BLaER1 treated with 17β-estradiol and CSF1 and Interleukin-3, amounts not matched to agents 10 nM and 100 nM (cell line): ENCODE results near the gene WASF1.
"Not testable (repeated sequence)": the region's sequence is repeated elsewhere in the genome, so short reads cannot be mapped to it uniquely, and the experiment has no call there.

Experiments
- H3K27ac ChIP-seq, 11 experiments: shearing (Covaris generic); formaldehyde crosslinking; 2 replicates each; pipeline ENCODE4 v1.8.1; 2022
- H3K27me3 ChIP-seq, 11 experiments: shearing (Covaris generic); formaldehyde crosslinking; 2 replicates each; pipeline ENCODE4 v1.8.1; 2022
- H3K36me3 ChIP-seq, 11 experiments: shearing (Covaris generic); formaldehyde crosslinking; 2 replicates each; pipeline ENCODE4 v1.8.1; 2022
- H3K4me1 ChIP-seq, 10 experiments: shearing (Covaris generic); formaldehyde crosslinking; 2 replicates each; pipeline ENCODE4 v1.8.1; 2022
- H3K4me2 ChIP-seq, 11 experiments: shearing (Covaris generic); formaldehyde crosslinking; 2 replicates each; pipeline ENCODE4 v1.8.1; 2022
- H3K4me3 ChIP-seq, 10 experiments: shearing (Covaris generic); formaldehyde crosslinking; 2 replicates each; pipeline ENCODE4 v1.8.1; 2022
- H3K9ac ChIP-seq, 11 experiments: shearing (Covaris generic); formaldehyde crosslinking; 2 replicates each; pipeline ENCODE4 v1.8.1; 2022
- H3K9me3 ChIP-seq, 11 experiments: shearing (Covaris generic); formaldehyde crosslinking; replicated peaks in 1 of 11; 2 replicates each; pipeline ENCODE4 v1.8.1; 2022
- H4K20me1 ChIP-seq, 11 experiments: shearing (Covaris generic); formaldehyde crosslinking; 2 replicates each; pipeline ENCODE4 v1.8.1; 2022
- Cebpa-rat ChIP-seq, 11 experiments: shearing (Covaris generic); IDR thresholded peaks; 2 replicates each; pipeline ENCODE4 v1.8.1; 2022

Gene WASF1

GRCh38 chr6:110140650-110141049 is 38.8 kb downstream of the WASF1 start:
- no peaks in the 10 kb centered on the region; a peak in 1 of 22 replicates for H4K20me1 ChIP-seq
- H3K9ac ChIP-seq: no peak overlapping the region
- no peak for TF ChIP-seq Cebpa-rat (IDR thresholded peaks at IDR 0.05)

GRCh38 chr6:110139052-110139451 is 40.4 kb downstream of the WASF1 start:
- Histone ChIP-seq H3K9ac (no peak overlapping the region), H3K27ac (no peak overlapping the region), H3K36me3 (peaks cover 47 to 84% (median 68%) of the 10 kb centered on the region in 11 experiments), H3K9me3 (peaks cover 51 to 86% (median 78%) of the 10 kb centered on the region in 11 experiments), H3K4me1 (no peaks in the 10 kb centered on the region), H3K4me3 (peak overlapping the region in 8 of 10 experiments; percentile 13 to 42 (median 24); a peak in 10 of 20 replicates), H3K4me2 (no peak overlapping the region), H3K27me3 (no peaks in the 10 kb centered on the region), H4K20me1 (no peaks in the 10 kb centered on the region; a peak in 1 of 22 replicates)
- no peak for TF ChIP-seq Cebpa-rat (IDR thresholded peaks at IDR 0.05)

More at GRCh38 chr6:110140650-110141049, 38.8 kb downstream of the WASF1 start:
- no peak overlapping the region for H3K27ac ChIP-seq
- no peaks in the 10 kb centered on the region for H3K4me1 ChIP-seq
- no peak overlapping the region for H3K4me2 ChIP-seq
- peaks cover 47 to 70% (median 58%) of the 10 kb centered on the region in 11 experiments for H3K36me3 ChIP-seq
- no peak overlapping the region for H3K4me3 ChIP-seq
- H3K9me3 ChIP-seq: peaks cover 51 to 79% (median 68%) of the 10 kb centered on the region in 11 experiments
- H3K27me3 ChIP-seq: no peaks in the 10 kb centered on the region

GRCh38 chr6:110137924-110138887 is 41.3 kb downstream of the WASF1 start:
- Histone ChIP-seq H3K27me3 (no peaks in the 10 kb centered on the region), H3K4me2 (no peak overlapping the region), H3K9me3 (peaks cover 51 to 95% (median 86%) of the 10 kb centered on the region in 11 experiments), H3K4me1 (no peaks in the 10 kb centered on the region), H3K9ac (no peak overlapping the region), H3K4me3 (peak overlapping the region in 6 of 10 experiments; percentile 13 to 42 (median 34); a peak in 7 of 20 replicates), H4K20me1 (no peaks in the 10 kb centered on the region; a peak in 1 of 22 replicates), H3K36me3 (peaks cover 47 to 92% (median 71%) of the 10 kb centered on the region in 11 experiments), H3K27ac (no peak overlapping the region)
- TF ChIP-seq Cebpa-rat (IDR thresholded peaks at IDR 0.05): no peak

GRCh38 chr6:110130362-110130761 is 49.1 kb downstream of the WASF1 start:
- TF ChIP-seq Cebpa-rat (IDR thresholded peaks at IDR 0.05): no peak
- Histone ChIP-seq H3K4me2 (no peak overlapping the region), H4K20me1 (peaks cover 0 to 22% (median 0%) of the 10 kb centered on the region in 11 experiments; a peak in 5 of 22 replicates), H3K36me3 (peaks cover 4 to 57% (median 39%) of the 10 kb centered on the region in 11 experiments; a peak in 19 of 22 replicates), H3K27ac (no peak overlapping the region), H3K9ac (no peak overlapping the region), H3K4me1 (peaks cover 0 to 4% (median 1%) of the 10 kb centered on the region in 10 experiments; a peak in 8 of 20 replicates), H3K27me3 (no peaks in the 10 kb centered on the region), H3K9me3 (peaks cover 0 to 38% (median 19%) of the 10 kb centered on the region in 11 experiments; a peak in 20 of 22 replicates), H3K4me3 (no peak overlapping the region)

- Histone ChIP-seq H3K4me2 (no peak overlapping the region), H3K27ac (no peak overlapping the region)
- no peak for TF ChIP-seq Cebpa-rat (IDR thresholded peaks at IDR 0.05)
Observed at GRCh38 chr6:110128418-110128817, 51.1 kb downstream of the WASF1 start.

GRCh38 chr6:110125361-110125760 is 54.1 kb downstream of the WASF1 start:
- Histone ChIP-seq H3K9ac (no peak overlapping the region), H3K27ac (no peak overlapping the region)

More at GRCh38 chr6:110128418-110128817, 51.1 kb downstream of the WASF1 start:
- Histone ChIP-seq H3K9ac (no peak overlapping the region), H3K4me3 (no peak overlapping the region), H3K36me3 (peaks cover 13 to 54% (median 45%) of the 10 kb centered on the region in 11 experiments; a peak in 21 of 22 replicates), H3K9me3 (peaks cover 2 to 36% (median 19%) of the 10 kb centered on the region in 11 experiments; a peak in 20 of 22 replicates), H3K27me3 (no peaks in the 10 kb centered on the region), H4K20me1 (peaks cover 0 to 22% (median 0%) of the 10 kb centered on the region in 11 experiments; a peak in 5 of 22 replicates), H3K4me1 (peaks cover 0 to 20% (median 8%) of the 10 kb centered on the region in 10 experiments; a peak in 12 of 20 replicates)

GRCh38 chr6:110121655-110122054 is 57.8 kb downstream of the WASF1 start:
- not testable (repeated sequence) for H3K4me3 ChIP-seq, H3K27ac ChIP-seq, H3K9ac ChIP-seq, H4K20me1 ChIP-seq, H3K27me3 ChIP-seq, H3K4me2 ChIP-seq
- peaks cover 0 to 21% (median 8%) of the 10 kb centered on the region in 10 experiments; a peak in 12 of 20 replicates for H3K4me1 ChIP-seq
- peaks cover 23 to 50% (median 46%) of the 10 kb centered on the region in 11 experiments for H3K9me3 ChIP-seq
- H3K36me3 ChIP-seq: peaks cover 36 to 77% (median 62%) of the 10 kb centered on the region in 11 experiments

More at GRCh38 chr6:110125361-110125760, 54.1 kb downstream of the WASF1 start:
- TF ChIP-seq Cebpa-rat (IDR thresholded peaks at IDR 0.05): no peak
- H3K4me1 ChIP-seq: peaks cover 0 to 21% (median 8%) of the 10 kb centered on the region in 10 experiments; a peak in 12 of 20 replicates
- no peak overlapping the region; a peak in 2 of 22 replicates for H3K4me2 ChIP-seq
- no peak overlapping the region for H3K4me3 ChIP-seq
- H3K9me3 ChIP-seq: peaks cover 23 to 50% (median 46%) of the 10 kb centered on the region in 11 experiments
- H4K20me1 ChIP-seq: peaks cover 0 to 16% (median 0%) of the 10 kb centered on the region in 11 experiments; a peak in 5 of 22 replicates
- no peaks in the 10 kb centered on the region for H3K27me3 ChIP-seq
- H3K36me3 ChIP-seq: peaks cover 36 to 73% (median 65%) of the 10 kb centered on the region in 11 experiments

- Histone ChIP-seq H3K9me3 (peaks cover 5 to 10% (median 7%) of the 10 kb centered on the region in 11 experiments; a peak in 21 of 22 replicates), H3K27ac (no peak overlapping the region)
Observed at GRCh38 chr6:110116258-110116657, 63.2 kb downstream of the WASF1 start.

GRCh38 chr6:110114004-110114403 is 65.5 kb downstream of the WASF1 start:
- H4K20me1 ChIP-seq: peaks cover 0 to 27% (median 0%) of the 10 kb centered on the region in 11 experiments; a peak in 4 of 22 replicates
- H3K27ac ChIP-seq: no peak overlapping the region
- H3K4me1 ChIP-seq: no peaks in the 10 kb centered on the region
- peaks cover 0 to 3% (median 0%) of the 10 kb centered on the region in 11 experiments; a peak in 3 of 22 replicates for H3K9me3 ChIP-seq
- peaks cover 22 to 91% (median 63%) of the 10 kb centered on the region in 11 experiments for H3K36me3 ChIP-seq
- TF ChIP-seq Cebpa-rat (IDR thresholded peaks at IDR 0.05): no peak
- no peaks in the 10 kb centered on the region for H3K27me3 ChIP-seq
- H3K4me3 ChIP-seq: no peak overlapping the region
- H3K9ac ChIP-seq: no peak overlapping the region
- H3K4me2 ChIP-seq: no peak overlapping the region

More at GRCh38 chr6:110116258-110116657, 63.2 kb downstream of the WASF1 start:
- H4K20me1 ChIP-seq: peaks cover 0 to 27% (median 0%) of the 10 kb centered on the region in 11 experiments; a peak in 4 of 22 replicates
- H3K4me3 ChIP-seq: no peak overlapping the region
- peaks cover 25 to 74% (median 53%) of the 10 kb centered on the region in 11 experiments for H3K36me3 ChIP-seq
- H3K9ac ChIP-seq: no peak overlapping the region
- TF ChIP-seq Cebpa-rat (IDR thresholded peaks at IDR 0.05): no peak
- H3K4me1 ChIP-seq: no peaks in the 10 kb centered on the region
- H3K4me2 ChIP-seq: no peak overlapping the region
- H3K27me3 ChIP-seq: no peaks in the 10 kb centered on the region
